Prostate gland (tissue), 2 donors: ENCODE results near the gene BAIAP2.

Experiments
- CTCF ChIP-seq, 4 experiments: fragments of 200-600 bp in 2 of 4; fragments of 450-650 bp in 2 of 4; sonication (generic) in 2 of 4; IDR thresholded peaks; 1 replicate in 3 of 4; 2 replicates in 1 of 4; pipeline ENCODE4 v1.5.1; 2016 to 2019; ENCODE audit warnings: antibody characterized with exemption in 4 of 4, mild to moderate bottlenecking in 2 of 4, moderate library complexity in 2 of 4
- POLR2AphosphoS5 ChIP-seq: sonication (generic); formaldehyde crosslinking; IDR thresholded peaks from one replicate; pipeline ENCODE4 v1.6.1; 2017; ENCODE audit warnings: antibody characterized with exemption

DNA sequence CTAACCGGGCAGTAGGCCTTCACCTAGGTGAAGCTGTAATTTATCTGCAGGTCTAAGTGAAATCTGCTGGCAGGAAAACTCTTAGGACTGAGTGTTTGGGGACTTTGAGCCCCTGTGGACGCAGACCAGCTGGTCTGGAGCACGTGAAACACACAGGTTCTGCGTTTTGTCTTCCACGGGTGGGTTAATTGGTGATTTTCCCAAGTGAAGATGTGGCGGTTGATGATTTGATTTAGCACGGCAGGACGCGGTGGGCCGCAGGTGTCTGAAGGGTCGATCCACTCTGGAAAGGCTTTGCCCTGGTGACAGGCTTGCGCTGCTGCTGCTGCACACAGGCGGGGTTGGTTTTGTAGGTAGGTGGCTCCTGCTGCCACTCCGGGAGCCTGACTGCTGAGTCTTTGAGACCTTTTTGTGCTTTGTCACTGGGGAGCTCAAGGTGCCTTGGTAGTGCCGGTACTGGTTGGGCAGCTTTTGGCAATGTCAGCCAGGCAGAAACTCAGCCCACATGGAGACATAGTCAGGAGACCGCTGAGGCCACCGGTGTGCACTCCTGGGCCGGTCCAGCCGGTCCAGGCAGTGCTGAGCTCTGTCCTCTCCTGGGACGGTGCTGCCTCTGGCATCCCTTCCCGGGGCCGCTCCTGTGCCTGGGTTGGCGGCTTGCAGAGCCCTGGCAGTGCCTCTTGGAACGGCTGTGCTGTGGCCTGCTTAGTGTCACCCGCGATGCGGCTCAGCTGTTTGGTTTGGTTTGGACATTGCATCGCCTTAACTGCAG is 2.3 kb downstream of the BAIAP2 start:
- TF ChIP-seq CTCF (IDR thresholded peaks at IDR 0.05) (peak in 1 of 4 experiments; percentile 16), POLR2AphosphoS5 (peak; percentile 88)
